K562 (cell line): ENCODE results near the gene DIRAS1. TPM values are rescaled to one million over a fixed set of nuclear protein-coding genes. Genes with fewer than 3 reads are reported as not detected.

ENCODE experiments used
- C11orf30 ChIP-seq: fragments of 450-650 bp; IDR thresholded peaks from 2 replicates; pipeline ENCODE4 v1.6.1; 2016; ENCODE audit warnings: low read depth, mild to moderate bottlenecking
- ETS2 ChIP-seq: IDR thresholded peaks from 2 replicates; pipeline ENCODE4 v1.6.1; 2016; ENCODE audit warnings: borderline replicate concordance, missing genetic modification characterization, mild to moderate bottlenecking, moderate library complexity, missing compliant biosample characterization; ENCODE audit not compliant: poor library complexity, severe bottlenecking
- GABPB2 ChIP-seq: fragments of 250-450 bp; sonication (Bioruptor Pico); conservative IDR thresholded peaks from 2 replicates; pipeline ENCODE4 v1.5.1; 2021; ENCODE audit warnings: mild to moderate bottlenecking
- HMG20A ChIP-seq: fragments of 450-650 bp; formaldehyde crosslinking; conservative IDR thresholded peaks from 2 replicates; pipeline ENCODE4 v1.4.0; 2020; ENCODE audit warnings: mild to moderate bottlenecking, mixed read lengths
- JUND ChIP-seq, 2 experiments: IDR thresholded peaks; 2 replicates in 1 of 2; 3 replicates in 1 of 2; pipeline ENCODE4 v1.6.1; 2011; ENCODE audit warnings: borderline replicate concordance in 2 of 2, low read depth in 2 of 2, low read length in 2 of 2, improper control_type of control experiment in 1 of 2, missing biosample characterization in 1 of 2, missing genetic modification characterization in 1 of 2, missing genetic modification reagents in 1 of 2
- KLF6 ChIP-seq: fragments of 250-450 bp; sonication (Bioruptor Pico); IDR thresholded peaks from 2 replicates; pipeline ENCODE4 v1.4.0; 2020; ENCODE audit warnings: mild to moderate bottlenecking, moderate library complexity, borderline replicate concordance
- MECOM ChIP-seq: fragments of 250-450 bp; sonication (Bioruptor Pico); IDR thresholded peaks from 2 replicates; pipeline ENCODE4 v1.8.0; 2022; ENCODE audit warnings: inconsistent platforms
- MEIS2 ChIP-seq: fragments of 450-650 bp; IDR thresholded peaks from 2 replicates; pipeline ENCODE4 v1.6.1; 2014; ENCODE audit warnings: mild to moderate bottlenecking; ENCODE audit not compliant: partially characterized antibody
- MTA2 ChIP-seq: fragments of 450-650 bp; IDR thresholded peaks from 2 replicates; pipeline ENCODE4 v1.6.1; 2016; ENCODE audit warnings: low read depth
- NR1H2 ChIP-seq: sonication (generic); formaldehyde crosslinking; IDR thresholded peaks from 2 replicates; pipeline ENCODE4 v1.4.0; 2020; ENCODE audit warnings: mild to moderate bottlenecking, missing genetic modification reagents
- NR2C2 ChIP-seq, 2 experiments: fragments of 200-800 bp in 1 of 2; sonication (Bioruptor generic) in 1 of 2; sonication (generic) in 1 of 2; formaldehyde crosslinking in 1 of 2; IDR thresholded peaks; 2 replicates each; pipeline versions ENCODE4 v1.6.1 to v1.8.0; 2016 to 2022; ENCODE audit warnings: mild to moderate bottlenecking in 1 of 2, missing compliant biosample characterization in 1 of 2, missing genetic modification characterization in 1 of 2, missing genetic modification reagents in 1 of 2
- RFX1 ChIP-seq: fragments of 450-650 bp; IDR thresholded peaks from 2 replicates; pipeline ENCODE4 v1.6.1; 2016; ENCODE audit warnings: mild to moderate bottlenecking, moderate library complexity
- SMARCA5 ChIP-seq: fragments of 450-650 bp; IDR thresholded peaks from 2 replicates; pipeline ENCODE4 v1.6.1; 2016
- SPI1 ChIP-seq: IDR thresholded peaks from 2 replicates; pipeline ENCODE4 v1.6.1; 2011; ENCODE audit warnings: low read depth, low read length, control low read depth, borderline replicate concordance
- TAL1 ChIP-seq: fragments of 450-650 bp; IDR thresholded peaks from 2 replicates; pipeline ENCODE4 v1.6.1; 2016; ENCODE audit warnings: mild to moderate bottlenecking
- TBP ChIP-seq: optimal IDR thresholded peaks from 2 replicates; pipeline ENCODE3; 2011; ENCODE audit warnings: low read depth, low read length, improper control_type of control experiment
- ZC3H4 ChIP-seq: sonication (generic); formaldehyde crosslinking; IDR thresholded peaks from 2 replicates; pipeline ENCODE4 v1.9.0; 2021; ENCODE audit warnings: missing genetic modification reagents, borderline replicate concordance
- ZNF263 ChIP-seq: sonication (generic); formaldehyde crosslinking; IDR thresholded peaks from 2 replicates; pipeline ENCODE4 v1.8.0; 2022; ENCODE audit warnings: mild to moderate bottlenecking, missing genetic modification reagents, borderline replicate concordance
- ZNF274 ChIP-seq: IDR thresholded peaks from 2 replicates; pipeline ENCODE4 v1.6.1; 2011; ENCODE audit warnings: low read depth, mild to moderate bottlenecking, low read length, moderate library complexity, borderline replicate concordance
- polyA plus RNA-seq, 8 experiments: library from polyadenylated mRNA; depleted of rRNA in 4 of 8; stranded (reverse) in 5 of 8; unstranded in 3 of 8; fragments of >200 nt; fragmentation: Nextera tagmentation in 2 of 8; fragmentation: Illumina TruSeq in 1 of 8; extraction: Ambion mirVana in 2 of 8; extraction: Trizol in 1 of 8; gene quantifications; 2 replicates each; pipeline versions ENCODE4 v1.2.1 to v1.2.3, GENCODE V29; 2011 to 2014; ENCODE audit warnings: inconsistent platforms in 1 of 8, missing spikeins in 1 of 8
- total RNA-seq, 7 experiments: library from RNA; depleted of rRNA in 6 of 7; stranded (reverse); fragments of >200 nt in 6 of 7; fragmentation: Illumina TruSeq in 2 of 7; extraction: Trizol in 2 of 7; gene quantifications; 2 replicates each; pipeline versions ENCODE4 v1.2.1 to v1.2.3, GENCODE V29; 2011 to 2021; ENCODE audit warnings: low replicate concordance in 1 of 7
- TF ChIP-seq, protein P1 (sequence below), 2 experiments: fragments of 450-650 bp; IDR thresholded peaks; 2 replicates each; pipeline ENCODE4 v1.6.1; 2016; ENCODE audit warnings: mild to moderate bottlenecking in 2 of 2, borderline replicate concordance in 1 of 2, low read depth in 1 of 2, moderate library complexity in 1 of 2

DIRAS1 gene
- total and polyA plus RNA-seq, 9 of the 15 experiments (the other 6 are each of a cell fraction or from before 2014, with no cell fraction given): 0.11 to 12.0 (median 2.9) TPM

DNA sequence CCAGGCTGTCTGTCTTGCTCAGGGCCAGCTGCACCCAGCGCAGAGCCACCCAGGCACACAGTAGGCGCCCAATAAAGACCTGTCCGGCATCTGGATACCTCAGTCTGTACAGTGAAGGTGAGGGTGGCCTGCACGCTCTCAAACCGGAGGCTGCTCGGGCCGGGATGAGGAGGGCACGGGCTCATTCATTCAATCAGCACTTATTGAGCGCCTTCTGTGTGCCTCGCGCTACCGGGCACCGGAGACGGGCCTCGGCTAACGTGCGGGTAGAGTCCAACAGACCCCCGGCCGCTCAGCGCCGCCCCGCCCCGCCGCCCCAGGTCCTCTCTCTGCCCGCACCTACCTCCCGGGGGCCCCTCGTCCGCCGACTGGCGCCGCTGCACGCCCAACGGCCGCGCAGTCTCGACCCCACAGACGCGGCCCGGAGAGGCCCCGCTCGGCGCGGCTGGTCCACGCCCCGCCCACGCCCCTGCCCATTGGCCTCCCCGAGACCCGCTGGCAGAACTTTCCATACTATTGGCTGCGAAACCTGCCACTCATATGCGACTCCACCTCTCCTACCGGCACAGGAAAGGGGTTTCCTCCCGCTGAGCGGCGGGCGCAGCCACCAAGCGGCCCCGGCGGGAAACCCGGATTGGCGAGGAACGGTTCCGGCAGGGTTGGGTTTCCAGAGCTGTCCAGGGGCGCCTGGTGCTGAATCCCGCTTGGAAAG lies 18.6 kb upstream of the DIRAS1 start, which contains the start of gene SLC39A3 (continued):
- TF ChIP-seq ETS2 (tag) (no peak), GABPB2 (CRISPR knock-in tag) (no peak), RFX1 (no peak), ZNF274 (no peak), JUND (IDR thresholded peaks at IDR 0.05; ENCODE audit: borderline replicate concordance, low read depth, low read length) (peak; percentile 60), JUND (tag; IDR thresholded peaks at IDR 0.05; ENCODE audit: borderline replicate concordance, low read depth, low read length) (peak; percentile 44; the same call in 1 of the 3 replicates), KLF6 (peak; percentile 78), ZC3H4 (CRISPR knock-in tag) (no peak), MEIS2 (peak; percentile 33), SPI1 (no peak), MTA2 (no peak), C11orf30 (peak; percentile 78), NR1H2 (CRISPR knock-in tag) (peak; percentile 81; the same call in 1 of the 2 replicates), NR2C2 (CRISPR knock-in tag; IDR thresholded peaks at IDR 0.05) (peak; percentile 80), NR2C2 (tag; IDR thresholded peaks at IDR 0.05) (peak; percentile 16; the same call in 1 of the 2 replicates), ZNF263 (CRISPR knock-in tag) (peak; percentile 73; the same call in 1 of the 2 replicates), SMARCA5 (peak; percentile 61; the same call in 1 of the 2 replicates), TBP (peak; percentile 56), MECOM (peak; percentile 80; the same call in 1 of the 2 replicates), HMG20A (CRISPR knock-in tag) (no peak), TAL1 (no peak)
- TF ChIP-seq, protein P1, sequence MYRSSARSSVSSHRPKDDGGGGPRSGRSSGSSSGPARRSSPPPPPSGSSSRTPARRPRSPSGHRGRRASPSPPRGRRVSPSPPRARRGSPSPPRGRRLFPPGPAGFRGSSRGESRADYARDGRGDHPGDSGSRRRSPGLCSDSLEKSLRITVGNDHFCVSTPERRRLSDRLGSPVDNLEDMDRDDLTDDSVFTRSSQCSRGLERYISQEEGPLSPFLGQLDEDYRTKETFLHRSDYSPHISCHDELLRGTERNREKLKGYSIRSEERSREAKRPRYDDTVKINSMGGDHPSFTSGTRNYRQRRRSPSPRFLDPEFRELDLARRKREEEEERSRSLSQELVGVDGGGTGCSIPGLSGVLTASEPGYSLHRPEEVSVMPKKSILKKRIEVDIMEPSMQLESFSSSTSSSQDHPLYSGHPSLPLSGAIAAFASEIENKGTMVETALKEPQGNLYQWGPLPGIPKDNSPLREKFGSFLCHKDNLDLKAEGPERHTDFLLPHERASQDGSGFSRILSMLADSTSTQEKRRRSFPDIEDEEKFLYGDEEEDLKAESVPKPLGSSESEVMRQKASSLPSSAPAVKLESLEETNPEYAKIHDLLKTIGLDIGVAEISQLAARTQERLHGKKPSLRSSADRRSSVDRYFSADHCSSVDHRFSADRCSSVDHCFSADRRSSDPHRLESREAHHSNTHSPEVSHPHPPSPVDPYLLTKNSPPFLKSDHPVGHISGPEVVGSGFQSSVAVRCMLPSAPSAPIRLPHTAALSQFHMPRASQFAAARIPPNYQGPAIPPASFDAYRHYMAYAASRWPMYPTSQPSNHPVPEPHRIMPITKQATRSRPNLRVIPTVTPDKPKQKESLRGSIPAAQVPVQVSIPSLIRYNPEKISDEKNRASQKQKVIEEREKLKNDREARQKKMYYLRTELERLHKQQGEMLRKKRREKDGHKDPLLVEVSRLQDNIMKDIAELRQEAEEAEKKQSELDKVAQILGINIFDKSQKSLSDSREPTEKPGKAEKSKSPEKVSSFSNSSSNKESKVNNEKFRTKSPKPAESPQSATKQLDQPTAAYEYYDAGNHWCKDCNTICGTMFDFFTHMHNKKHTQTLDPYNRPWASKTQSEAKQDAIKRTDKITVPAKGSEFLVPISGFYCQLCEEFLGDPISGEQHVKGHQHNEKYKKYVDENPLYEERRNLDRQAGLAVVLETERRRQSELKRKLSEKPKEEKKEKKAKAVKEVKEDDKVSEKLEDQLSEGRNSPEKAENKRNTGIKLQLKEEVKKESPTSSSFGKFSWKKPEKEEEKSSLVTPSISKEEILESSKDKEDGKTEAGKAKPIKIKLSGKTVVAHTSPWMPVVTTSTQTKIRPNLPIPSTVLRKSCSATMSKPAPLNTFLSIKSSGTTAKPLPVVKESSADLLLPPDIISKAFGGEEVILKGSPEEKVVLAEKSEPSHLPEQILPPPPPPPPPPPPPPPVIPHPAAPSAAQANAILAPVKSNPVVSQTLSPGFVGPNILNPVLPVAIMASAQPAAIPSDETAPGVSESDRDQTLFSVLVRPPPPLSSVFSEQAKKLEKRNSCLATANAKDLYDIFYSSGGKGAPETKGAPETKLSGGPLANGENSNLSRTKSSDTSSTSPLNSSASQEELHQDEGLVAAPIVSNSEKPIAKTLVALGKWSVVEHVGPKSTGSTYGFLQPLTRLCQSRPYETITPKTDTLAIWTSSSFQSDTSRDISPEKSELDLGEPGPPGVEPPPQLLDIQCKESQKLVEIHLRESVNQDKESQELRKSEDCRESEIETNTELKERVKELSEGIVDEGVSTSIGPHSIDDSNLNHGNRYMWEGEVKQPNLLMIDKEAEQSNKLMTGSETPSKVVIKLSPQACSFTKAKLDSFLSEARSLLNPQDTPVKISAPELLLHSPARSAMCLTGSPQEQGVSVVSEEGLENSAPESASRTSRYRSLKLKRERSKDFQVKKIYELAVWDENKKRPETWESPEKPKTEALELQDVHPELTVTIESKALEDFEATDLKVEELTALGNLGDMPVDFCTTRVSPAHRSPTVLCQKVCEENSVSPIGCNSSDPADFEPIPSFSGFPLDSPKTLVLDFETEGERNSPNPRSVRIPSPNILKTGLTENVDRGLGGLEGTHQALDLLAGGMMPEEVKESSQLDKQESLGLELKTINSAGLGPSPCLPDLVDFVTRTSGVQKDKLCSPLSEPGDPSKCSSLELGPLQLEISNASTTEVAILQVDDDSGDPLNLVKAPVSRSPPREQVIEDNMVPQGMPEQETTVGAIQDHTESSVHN (IDR thresholded peaks at IDR 0.05; ENCODE audit: borderline replicate concordance in 1 of 2, low read depth in 1 of 2): no peak
